GM12874 (cell line): ENCODE data around the gene COL25A1.

Experiments
- TF ChIP-seq, protein P1 (sequence below): IDR thresholded peaks from 2 replicates; pipeline ENCODE4 v1.5.1; 2011; ENCODE audit warnings: low read depth, mild to moderate bottlenecking, control low read depth, low read length, moderate library complexity; ENCODE audit not compliant: insufficient read depth

COL25A1 gene

DNA sequence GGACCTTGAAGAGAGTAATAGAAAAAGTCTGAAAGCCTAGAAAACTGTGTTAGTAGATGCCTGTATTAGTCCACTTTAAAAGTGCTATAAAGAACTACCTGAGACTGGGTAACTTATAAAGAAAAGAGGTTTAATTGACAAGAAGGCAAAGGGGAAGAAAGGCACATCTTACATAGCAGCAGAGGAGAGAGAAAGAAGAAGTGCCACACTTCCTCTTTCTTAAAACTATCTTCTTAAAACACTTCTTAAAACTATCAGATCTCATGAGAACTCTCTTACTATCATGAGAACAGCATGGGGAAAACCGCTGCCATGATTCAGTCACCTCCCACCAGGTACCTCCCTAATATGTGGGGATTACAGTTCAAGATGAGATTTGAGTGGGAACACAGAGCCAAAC is 18.8 kb upstream of the COL25A1 start:
- TF ChIP-seq, protein P1, sequence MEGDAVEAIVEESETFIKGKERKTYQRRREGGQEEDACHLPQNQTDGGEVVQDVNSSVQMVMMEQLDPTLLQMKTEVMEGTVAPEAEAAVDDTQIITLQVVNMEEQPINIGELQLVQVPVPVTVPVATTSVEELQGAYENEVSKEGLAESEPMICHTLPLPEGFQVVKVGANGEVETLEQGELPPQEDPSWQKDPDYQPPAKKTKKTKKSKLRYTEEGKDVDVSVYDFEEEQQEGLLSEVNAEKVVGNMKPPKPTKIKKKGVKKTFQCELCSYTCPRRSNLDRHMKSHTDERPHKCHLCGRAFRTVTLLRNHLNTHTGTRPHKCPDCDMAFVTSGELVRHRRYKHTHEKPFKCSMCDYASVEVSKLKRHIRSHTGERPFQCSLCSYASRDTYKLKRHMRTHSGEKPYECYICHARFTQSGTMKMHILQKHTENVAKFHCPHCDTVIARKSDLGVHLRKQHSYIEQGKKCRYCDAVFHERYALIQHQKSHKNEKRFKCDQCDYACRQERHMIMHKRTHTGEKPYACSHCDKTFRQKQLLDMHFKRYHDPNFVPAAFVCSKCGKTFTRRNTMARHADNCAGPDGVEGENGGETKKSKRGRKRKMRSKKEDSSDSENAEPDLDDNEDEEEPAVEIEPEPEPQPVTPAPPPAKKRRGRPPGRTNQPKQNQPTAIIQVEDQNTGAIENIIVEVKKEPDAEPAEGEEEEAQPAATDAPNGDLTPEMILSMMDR = no peak

DNA sequence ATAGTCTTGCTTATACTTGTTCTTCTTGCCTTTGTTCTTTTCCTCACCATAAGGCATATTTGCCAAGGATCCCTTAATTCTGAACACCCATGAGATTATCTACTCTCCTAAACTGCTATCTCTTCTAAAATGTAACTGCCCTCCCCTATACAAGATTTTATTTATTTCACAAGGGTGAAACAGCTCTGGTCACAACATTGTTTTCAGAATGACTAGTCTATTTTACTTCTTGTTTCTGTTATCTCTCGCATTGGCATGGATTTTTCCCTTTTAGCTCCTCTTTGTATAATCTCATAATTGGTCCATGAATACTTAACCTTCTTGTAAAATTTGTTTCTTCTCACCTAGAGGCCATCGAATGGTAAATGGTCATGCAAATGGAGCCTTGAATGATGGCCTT is 17.2 kb upstream of the COL25A1 start:
- TF ChIP-seq, protein P1 = no peak

DNA sequence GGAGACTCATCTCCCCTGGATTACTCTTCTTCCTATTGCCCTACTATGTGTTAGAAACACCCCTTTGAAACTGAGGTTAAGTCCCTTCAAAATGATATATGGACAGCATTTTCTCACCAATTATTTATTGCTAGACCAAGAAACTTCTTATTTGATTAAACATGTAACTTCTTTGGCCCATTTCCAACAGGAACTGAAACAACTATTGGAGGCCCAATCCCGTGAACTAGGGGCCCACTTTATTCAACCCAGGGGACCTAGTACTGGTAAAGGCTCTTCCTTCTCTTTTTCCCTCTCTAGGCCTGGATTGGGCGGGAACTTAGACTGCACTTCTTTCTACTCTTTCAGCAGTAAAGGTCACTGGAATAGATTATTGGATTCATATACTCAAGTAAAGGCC is 16.7 kb upstream of the COL25A1 start:
- TF ChIP-seq, protein P1 = no peak

DNA sequence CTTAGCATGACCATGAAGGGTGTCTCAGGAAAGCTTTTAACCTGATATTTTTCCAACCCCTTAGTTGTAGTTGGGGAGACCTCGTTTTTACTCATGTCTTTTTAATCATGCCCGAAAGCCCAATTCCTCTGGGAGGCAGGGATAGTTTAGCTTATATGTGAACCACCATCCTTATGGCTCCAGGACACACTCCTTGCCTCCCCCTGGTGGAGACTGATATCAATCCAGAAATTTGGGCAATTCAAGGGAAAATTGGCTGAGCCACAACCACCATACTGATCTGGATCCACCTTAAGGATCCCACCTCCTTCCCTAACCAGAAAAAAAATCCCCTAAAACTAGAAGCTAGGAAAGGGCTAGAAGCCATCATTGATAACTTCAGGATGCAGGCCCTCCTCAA is 13.4 kb upstream of the COL25A1 start:
- TF ChIP-seq, protein P1 = no peak

DNA sequence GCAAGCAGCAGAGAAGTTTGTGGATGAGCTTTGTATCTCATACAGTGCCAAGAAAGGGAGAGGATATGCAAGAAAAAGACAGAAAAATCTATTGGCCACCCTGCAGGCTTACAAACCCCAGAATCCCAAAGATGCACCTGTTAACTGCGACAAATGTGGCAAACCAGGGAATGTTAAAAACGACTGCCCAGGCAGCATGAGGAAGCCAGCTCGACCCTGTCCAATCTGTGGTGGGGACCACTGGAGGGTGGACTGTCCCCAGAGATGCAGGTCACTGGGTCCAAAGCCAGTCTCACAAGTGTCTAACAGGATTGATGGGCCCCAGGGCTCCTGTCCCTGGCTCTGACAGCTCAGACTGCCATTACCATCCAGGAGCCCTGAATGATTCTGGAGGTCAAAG is 12.9 kb upstream of the COL25A1 start:
- TF ChIP-seq, protein P1 = no peak

DNA sequence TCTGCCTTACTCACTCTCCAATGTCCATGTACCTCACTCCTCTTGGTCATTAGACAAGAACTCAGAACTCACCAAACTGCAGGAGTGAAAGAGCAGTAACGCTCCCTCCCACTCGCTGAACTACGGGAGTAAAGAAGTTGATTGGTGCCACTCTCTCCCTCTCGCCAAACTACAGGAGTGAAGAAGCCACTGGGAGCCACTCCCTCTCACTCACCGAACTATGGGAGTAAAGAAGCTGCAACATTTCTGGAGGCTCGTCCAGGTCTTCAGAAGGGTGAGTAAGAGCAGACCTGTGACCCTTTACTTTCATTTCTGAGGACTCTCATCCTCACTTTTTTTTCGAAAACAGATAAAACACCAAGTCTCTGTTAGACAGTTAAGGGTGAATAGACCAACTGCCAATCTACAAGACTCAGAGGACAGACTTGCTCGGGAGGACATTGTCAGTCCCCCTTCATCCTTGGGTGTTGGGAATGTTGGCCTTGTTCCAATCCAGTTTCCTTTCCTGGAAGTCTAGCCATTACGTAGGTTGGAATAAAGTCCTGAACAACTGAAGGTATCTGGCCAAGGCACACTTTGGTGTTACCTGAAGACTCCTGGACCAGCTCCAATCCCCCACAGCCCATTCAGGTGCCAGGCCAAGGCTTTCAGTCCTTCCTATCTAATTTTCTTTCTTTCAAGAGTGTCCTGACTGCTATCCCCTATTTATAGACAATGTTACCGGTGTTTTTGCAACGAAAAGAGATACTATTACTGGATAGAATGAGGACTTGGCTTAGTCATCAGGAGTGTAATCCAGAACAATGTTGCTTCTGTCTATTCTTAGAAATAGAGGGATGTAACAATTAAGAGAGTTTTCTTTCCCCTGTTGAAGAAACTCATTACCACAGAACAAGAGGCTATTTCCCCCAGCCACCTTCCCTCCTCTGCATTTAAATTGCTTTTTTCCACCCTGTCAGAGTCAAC is 11.0 kb upstream of the COL25A1 start:
- TF ChIP-seq, protein P1 = no peak

DNA sequence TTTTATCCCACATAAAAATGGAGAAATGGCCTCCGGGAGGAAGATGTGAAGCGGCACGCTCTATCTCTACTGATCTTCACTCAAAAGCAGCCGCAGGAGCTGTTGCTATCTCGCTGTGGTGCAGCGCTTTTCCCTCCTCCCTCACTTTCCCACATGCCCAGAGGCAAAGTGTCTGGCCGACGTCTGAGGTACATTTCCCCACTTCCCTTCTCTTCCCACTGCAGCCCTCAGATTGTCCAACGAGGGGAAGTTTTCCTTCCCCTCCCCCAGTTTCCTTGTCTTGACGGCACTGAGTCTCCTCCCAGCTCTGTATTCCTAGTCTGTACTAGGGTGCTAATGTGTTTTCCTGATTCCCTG is 660 bp upstream of the COL25A1 start:
- TF ChIP-seq, protein P1 = no peak
